K562 (cell line): ENCODE measurements around the gene TGFBR3L. TPM values are rescaled to one million over a fixed set of nuclear protein-coding genes. Genes with fewer than 3 reads are reported as not detected.

Source experiments
- ATAC-seq: fragments of 200-7000 bp; cut with Tn5 transposase; 3 replicates; pipeline ENCODE4 v1.9.1; 2020; ENCODE audit warnings: moderate library complexity
- BruUV-seq: library from RNA; stranded (reverse); fragments of 400-500 nt; replicated peaks from 2 replicates; lab custom pipeline; 2021; lab: Mats Ljungman, UMichigan
- CTCF ChIA-PET: fragments of 300-600 bp; formaldehyde crosslinking; extraction: SDS; loops from one replicate; lab custom pipeline; 2021; ENCODE audit warnings: low intra/inter-chr PET ratio; lab: Yijun Ruan, JAX
- POLR2A ChIA-PET: fragments of 300-600, 350-650 bp; sonication (Branson Sonifier 250); formaldehyde crosslinking; extraction: SDS; loops from one replicate; lab custom pipeline; 2021; ENCODE audit warnings: antibody characterized with exemption, inconsistent platforms; lab: Yijun Ruan, JAX
- DNase-seq, 4 experiments: peaks; one replicate each; pipeline versions ENCODE4 v3.0.0 to v3.0.0-alpha.2; 2011 to 2018; ENCODE audit warnings: low spot score in 3 of 4, mixed read lengths in 3 of 4; ENCODE audit errors: extremely low read depth in 1 of 4
- FAIRE-seq: peaks from 2 replicates; lab custom pipeline; 2011; peaks lifted over from hg19 to GRCh38; lab: Jason Lieb, UNC
- H2AFZ ChIP-seq: 2 replicates; pipeline ENCODE4 v1.6.0; 2011; ENCODE audit warnings: low read depth, low read length, control low read depth, inconsistent platforms
- H3K27ac ChIP-seq: fragments of 200-600 bp; 3 replicates; pipeline ENCODE4 v1.8.0; 2011; ENCODE audit warnings: low read depth, mild to moderate bottlenecking, control low read depth, inconsistent platforms, low read length, moderate library complexity, mixed read lengths; ENCODE audit errors: extremely low read depth
- H3K27me3 ChIP-seq, 2 experiments: fragments of 300-600 bp in 1 of 2; 2 replicates in 1 of 2; 3 replicates in 1 of 2; pipeline versions ENCODE4 v1.6.0 to v1.8.0; 2011; ENCODE audit warnings: inconsistent platforms in 2 of 2, low read length in 2 of 2, mild to moderate bottlenecking in 1 of 2, mixed read lengths in 1 of 2, moderate library complexity in 1 of 2; ENCODE audit not compliant: control insufficient read depth in 2 of 2, insufficient read depth in 2 of 2
- H3K36me3 ChIP-seq: fragments of 300-600 bp; 3 replicates; pipeline ENCODE4 v1.8.0; 2011; ENCODE audit warnings: mild to moderate bottlenecking, low read length, inconsistent platforms; ENCODE audit not compliant: control insufficient read depth, insufficient read depth
- H3K4me1 ChIP-seq, 2 experiments: fragments of 200-600 bp in 1 of 2; replicated peaks in 1 of 2; 2 replicates in 1 of 2; 3 replicates in 1 of 2; pipeline versions ENCODE4 v1.5.1 to v1.8.0; 2011; ENCODE audit warnings: inconsistent platforms in 2 of 2, low read length in 2 of 2, mild to moderate bottlenecking in 1 of 2, mixed read lengths in 1 of 2, moderate library complexity in 1 of 2; ENCODE audit not compliant: control insufficient read depth in 2 of 2, insufficient read depth in 2 of 2
- H3K4me2 ChIP-seq: 2 replicates; pipeline ENCODE4 v1.6.1; 2011; ENCODE audit warnings: low read length, control low read depth, inconsistent platforms, mixed read lengths; ENCODE audit not compliant: insufficient read depth
- H3K4me3 ChIP-seq: fragments of 200-600 bp; sonication (generic), shearing (Covaris generic); 2 replicates; pipeline ENCODE4 v1.5.1; 2016; ENCODE audit warnings: control low read depth, inconsistent platforms
- H3K79me2 ChIP-seq: fragments of 200-600 bp; 3 replicates; pipeline ENCODE4 v1.8.0; 2011; ENCODE audit warnings: low read length, inconsistent platforms; ENCODE audit not compliant: control insufficient read depth, insufficient read depth
- H3K9ac ChIP-seq, 2 experiments: 2 replicates each; pipeline versions ENCODE4 v1.6.0 to v1.6.1; 2011; ENCODE audit warnings: low read depth in 2 of 2, low read length in 2 of 2, control low read depth in 1 of 2, inconsistent platforms in 1 of 2, mild to moderate bottlenecking in 1 of 2, mixed read lengths in 1 of 2; ENCODE audit not compliant: insufficient read depth in 1 of 2
- H3K9me1 ChIP-seq: one replicate; pipeline ENCODE4 v1.6.0; 2011; ENCODE audit warnings: inconsistent platforms, mild to moderate bottlenecking, low read length, moderate library complexity; ENCODE audit not compliant: control insufficient read depth, insufficient read depth
- H3K9me3 ChIP-seq: replicated peaks from 2 replicates; pipeline ENCODE4 v1.5.1; 2011; ENCODE audit warnings: low read depth, low read length, inconsistent platforms; ENCODE audit not compliant: control insufficient read depth, insufficient read depth
- H4K20me1 ChIP-seq: replicated peaks from 2 replicates; pipeline ENCODE4 v1.6.1; 2011; ENCODE audit warnings: low read length, inconsistent platforms, mixed read lengths; ENCODE audit not compliant: control insufficient read depth, insufficient read depth
- ATF1 ChIP-seq, 2 experiments: fragments of 450-650 bp in 1 of 2; IDR thresholded peaks; 2 replicates each; pipeline ENCODE4 v1.6.1; 2016; ENCODE audit warnings: missing compliant biosample characterization in 1 of 2, missing genetic modification characterization in 1 of 2
- ATF7 ChIP-seq: fragments of 450-650 bp; IDR thresholded peaks from 2 replicates; pipeline ENCODE4 v1.7.1; 2014; ENCODE audit warnings: mild to moderate bottlenecking, moderate library complexity
- BCOR ChIP-seq: fragments of 450-650 bp; IDR thresholded peaks from 2 replicates; pipeline ENCODE4 v1.6.1; 2016
- CTCF ChIP-seq, 3 experiments: IDR thresholded peaks in 2 of 3; conservative IDR thresholded peaks in 1 of 3; 2 replicates each; pipeline ENCODE4 v1.5.1; 2011 to 2012; ENCODE audit warnings: low read length in 3 of 3, mild to moderate bottlenecking in 3 of 3, control low read depth in 2 of 3, improper control_type of control experiment in 1 of 3, inconsistent platforms in 1 of 3, low read depth in 1 of 3, mixed read lengths in 1 of 3, moderate library complexity in 1 of 3; ENCODE audit not compliant: insufficient read depth in 2 of 3
- HDAC2 ChIP-seq: fragments of 450-650 bp; IDR thresholded peaks from 2 replicates; pipeline ENCODE4 v1.6.1; 2016; ENCODE audit warnings: mild to moderate bottlenecking
- HES1 ChIP-seq: fragments of 450-650 bp; IDR thresholded peaks from 2 replicates; pipeline ENCODE4 v1.6.1; 2016; ENCODE audit warnings: low read depth, mild to moderate bottlenecking, moderate library complexity
- MYBL2 ChIP-seq, 2 experiments: fragments of 450-650 bp in 1 of 2; sonication (generic) in 1 of 2; formaldehyde crosslinking in 1 of 2; IDR thresholded peaks; 2 replicates each; pipeline versions ENCODE4 v1.6.1 to v1.8.1; 2017 to 2022; ENCODE audit warnings: borderline replicate concordance in 1 of 2, inconsistent platforms in 1 of 2, low read depth in 1 of 2, mild to moderate bottlenecking in 1 of 2, missing genetic modification reagents in 1 of 2, moderate library complexity in 1 of 2
- NBN ChIP-seq: fragments of 450-650 bp; IDR thresholded peaks from 2 replicates; pipeline ENCODE4 v1.6.1; 2016; ENCODE audit warnings: low read depth, mild to moderate bottlenecking
- PTBP1 ChIP-seq: fragments of 200-400 bp; formaldehyde crosslinking; IDR thresholded peaks from 2 replicates; pipeline ENCODE4 v1.6.1; 2017; ENCODE audit warnings: low read depth, low read length
- RCOR1 ChIP-seq, 2 experiments: IDR thresholded peaks; 2 replicates each; pipeline ENCODE4 v1.6.1; 2012; ENCODE audit warnings: low read depth in 2 of 2, low read length in 2 of 2, borderline replicate concordance in 1 of 2, improper control_type of control experiment in 1 of 2
- SMARCA5 ChIP-seq: fragments of 450-650 bp; IDR thresholded peaks from 2 replicates; pipeline ENCODE4 v1.6.1; 2016
- ZBTB33 ChIP-seq: sonication (generic); formaldehyde crosslinking; IDR thresholded peaks from 2 replicates; pipeline ENCODE4 v1.8.1; 2023; ENCODE audit warnings: mild to moderate bottlenecking, missing genetic modification reagents
- ZFP36 ChIP-seq: fragments of 150-350 bp; IDR thresholded peaks from 2 replicates; pipeline ENCODE4 v1.6.1; 2018; ENCODE audit warnings: low read length, low read depth; ENCODE audit not compliant: partially characterized antibody
- ZNF436 ChIP-seq: fragments of 250-450, 450-650 bp; sonication (Bioruptor Pico); formaldehyde crosslinking; IDR thresholded peaks from 2 replicates; pipeline ENCODE4 v1.7.0; 2020; ENCODE audit warnings: mild to moderate bottlenecking
- WGBS: fragments of 100-300 bp; shearing (Covaris generic); methylation state at CpG from one replicate; pipeline ENCODE4 v1.1.6; 2016; ENCODE audit warnings: low coverage, mixed read lengths; ENCODE audit not compliant: insufficient coverage; ENCODE audit errors: missing lambda C conversion rate; 5-methylcytosine and 5-hydroxymethylcytosine counted together
- in situ Hi-C: fragments of 300-500 bp; cut with MboI; formaldehyde crosslinking; loops from 4 replicates; pipeline ENCODE4 v1.15.0; 2018; ENCODE audit warnings: inconsistent platforms, mixed read lengths
- intact Hi-C: fragments of 100-400 bp; cut with micrococcal nuclease; formaldehyde crosslinking; loops from 2 replicates; pipeline ENCODE4 v1.14.2; 2022
- polyA plus RNA-seq, 8 experiments: library from polyadenylated mRNA; depleted of rRNA in 4 of 8; stranded (reverse) in 5 of 8; unstranded in 3 of 8; fragments of >200 nt; fragmentation: Nextera tagmentation in 2 of 8; fragmentation: Illumina TruSeq in 1 of 8; extraction: Ambion mirVana in 2 of 8; extraction: Trizol in 1 of 8; gene quantifications; 2 replicates each; pipeline versions ENCODE4 v1.2.1 to v1.2.3, GENCODE V29; 2011 to 2014; ENCODE audit warnings: inconsistent platforms in 1 of 8, missing spikeins in 1 of 8
- total RNA-seq, 7 experiments: library from RNA; depleted of rRNA in 6 of 7; stranded (reverse); fragments of >200 nt in 6 of 7; fragmentation: Illumina TruSeq in 2 of 7; extraction: Trizol in 2 of 7; gene quantifications; 2 replicates each; pipeline versions ENCODE4 v1.2.1 to v1.2.3, GENCODE V29; 2011 to 2021; ENCODE audit warnings: low replicate concordance in 1 of 7

Gene TGFBR3L
- total and polyA plus RNA-seq, 9 of the 15 experiments (the other 6 are each of a cell fraction or from before 2014, with no cell fraction given) = not detected

DNA sequence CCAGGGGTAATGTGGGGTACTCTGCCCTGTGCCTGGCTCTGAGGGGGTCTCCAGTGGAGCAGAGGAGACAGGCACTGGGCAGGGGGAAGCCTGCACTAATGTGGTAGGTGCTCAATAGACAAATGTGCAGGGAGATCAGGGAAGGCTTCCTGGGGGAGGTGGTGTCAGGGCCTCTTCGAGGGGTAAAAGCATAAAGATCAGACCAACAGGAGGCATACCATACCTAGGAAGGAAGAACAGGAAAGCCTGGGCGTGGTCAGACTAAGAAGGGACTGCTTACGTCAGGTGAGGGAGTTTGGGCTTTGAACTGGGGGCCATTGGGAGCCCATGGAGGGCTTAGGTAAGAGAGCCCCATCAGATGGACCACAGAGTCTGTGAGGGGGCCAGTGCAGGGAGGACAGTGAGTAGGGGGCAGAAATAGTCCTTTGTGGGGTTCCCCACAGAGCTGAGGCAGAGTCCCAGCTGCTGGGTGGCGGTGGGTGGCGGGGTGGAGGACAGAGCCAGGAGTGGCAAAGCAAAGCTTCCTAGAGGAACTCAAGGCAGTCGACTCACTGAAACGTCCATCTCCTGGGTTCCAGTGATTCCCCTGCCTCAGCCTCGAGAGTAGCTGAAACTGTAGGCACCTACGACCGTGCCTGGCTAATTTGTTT, 49.2 kb upstream of the TGFBR3L start:
- FAIRE-seq (peak; percentile 46), ATAC-seq (no peak), DNase-seq (peak in 1 of 4 experiments; percentile 5)
- H3K4me2 ChIP-seq = no peak overlapping the region; the same call in 1 of the 2 replicates
- no TSS peak for BruUV-seq
- H3K9me3 ChIP-seq = no peaks in the 10 kb centered on the region
- H3K9me1 ChIP-seq = no peaks in the 10 kb centered on the region
- 37% methylated on average over 10 of the region's 10 CpGs for WGBS
- H3K36me3 ChIP-seq = no peaks in the 10 kb centered on the region
- POLR2A ChIA-PET = interaction anchor here (0.6 to 1.7 kb wide), 2 partner anchors 26 to 1058 kb away, joined by 3 to 4 read pairs; no protein-coding TSS in a partner anchor
- H3K4me1 ChIP-seq = peaks cover 10 to 82% of the 10 kb centered on the region in 2 experiments; a peak in 4 of 5 replicates
- CTCF ChIA-PET = interaction anchor here (0.9 kb wide), 1 partner anchor 60 kb away, joined by 3 read pairs; no protein-coding TSS in a partner anchor
- H3K4me3 ChIP-seq = no peak overlapping the region
- H2AFZ ChIP-seq = no peak overlapping the region
- in situ Hi-C loops = no loop called here
- no peaks in the 10 kb centered on the region for H4K20me1 ChIP-seq
- intact Hi-C loops = no loop called here
- H3K27me3 ChIP-seq = no peaks in the 10 kb centered on the region
- peak overlapping the region in 1 of 2 experiments; percentile 60; a peak in 1 of 4 replicates for H3K9ac ChIP-seq
- no peak overlapping the region for H3K27ac ChIP-seq
- H3K79me2 ChIP-seq = no peaks in the 10 kb centered on the region
- TF ChIP-seq BCOR (peak; percentile 91), CTCF (IDR thresholded peaks at IDR 0.05 in 2 of 3, conservative IDR thresholded peaks at IDR 0.05 in 1 of 3; ENCODE audit: insufficient read depth in 2 of 3, low read depth in 1 of 3, low read length in 3 of 3) (peak in 1 of 3 experiments; percentile 19; a peak in 1 of 6 replicates), RCOR1 (IDR thresholded peaks at IDR 0.05; ENCODE audit: borderline replicate concordance in 1 of 2, low read depth in 2 of 2, low read length in 2 of 2) (0 out of 4 replicates have a peak, but pooled peaks of 1 of the 2 experiments have one; percentile 32), SMARCA5 (peak; percentile 89), ZNF436 (CRISPR knock-in tag) (peak; percentile 81), ZBTB33 (CRISPR knock-in tag) (peak; percentile 80), ATF1 (CRISPR knock-in tag; IDR thresholded peaks at IDR 0.05) (no peak), ATF1 (tag; IDR thresholded peaks at IDR 0.05) (0 out of 2 replicates have a peak, but pooled peaks have one; percentile 10), MYBL2 (IDR thresholded peaks at IDR 0.05; ENCODE audit: low read depth) (no peak), MYBL2 (CRISPR knock-in tag; IDR thresholded peaks at IDR 0.05; ENCODE audit: borderline replicate concordance) (no peak), HDAC2 (peak; percentile 51; the same call in 1 of the 2 replicates), HES1 (no peak), NBN (no peak), ZFP36 (peak; percentile 99), PTBP1 (0 out of 2 replicates have a peak, but pooled peaks have one; percentile 45), ATF7 (0 out of 2 replicates have a peak, but pooled peaks have one; percentile 13)
